GM19099 (cell line): Measurements from ENCODE around the gene CTPS2.

Experiments
- POLR2A ChIP-seq: IDR thresholded peaks from 3 replicates; pipeline ENCODE4 v1.6.1; 2011; ENCODE audit warnings: low read depth; ENCODE audit not compliant: insufficient read length; ENCODE audit errors: extremely low read depth

The CTPS2 gene

GRCh38 chrX:16666541-16666940, 45.9 kb downstream of the CTPS2 start:
- no peak for TF ChIP-seq POLR2A

GRCh38 chrX:16665089-16665488, 47.4 kb downstream of the CTPS2 start:
- no peak for TF ChIP-seq POLR2A

GRCh38 chrX:16664626-16665025, 47.8 kb downstream of the CTPS2 start:
- no peak for TF ChIP-seq POLR2A

- no peak for TF ChIP-seq POLR2A
Observed at GRCh38 chrX:16664074-16664473, 48.4 kb downstream of the CTPS2 start.

- TF ChIP-seq POLR2A = no peak
Observed at GRCh38 chrX:16662402-16662801, 50.1 kb downstream of the CTPS2 start.

- no peak for TF ChIP-seq POLR2A
Observed at GRCh38 chrX:16661495-16661894, 51.0 kb downstream of the CTPS2 start.

- no peak for TF ChIP-seq POLR2A
Observed at GRCh38 chrX:16659321-16659720, 53.1 kb downstream of the CTPS2 start.

- no peak for TF ChIP-seq POLR2A
Observed at GRCh38 chrX:16658284-16658683, 54.2 kb downstream of the CTPS2 start.

- no peak for TF ChIP-seq POLR2A
Observed at GRCh38 chrX:16654093-16654492, 58.4 kb downstream of the CTPS2 start.

GRCh38 chrX:16653424-16653823, 59.0 kb downstream of the CTPS2 start:
- no peak for TF ChIP-seq POLR2A

GRCh38 chrX:16651391-16652024, 61.0 kb downstream of the CTPS2 start:
- no peak for TF ChIP-seq POLR2A

- TF ChIP-seq POLR2A = no peak
Observed at GRCh38 chrX:16649858-16650257, 62.6 kb downstream of the CTPS2 start, which contains the start of gene S100G. TSS of gene S100G (plus strand) at chrX:16650158. CDS start at chrX:16651007, 849 bp downstream.

- TF ChIP-seq POLR2A = no peak
Observed at GRCh38 chrX:16646366-16647138, 65.9 kb downstream of the CTPS2 start.

GRCh38 chrX:16643176-16643575, 69.3 kb downstream of the CTPS2 start:
- TF ChIP-seq POLR2A = no peak

GRCh38 chrX:16640823-16641222, 71.6 kb downstream of the CTPS2 start:
- no peak for TF ChIP-seq POLR2A

- TF ChIP-seq POLR2A = no peak
Observed at GRCh38 chrX:16639966-16640365, 72.5 kb downstream of the CTPS2 start.

- no peak for TF ChIP-seq POLR2A
Observed at GRCh38 chrX:16638533-16638932, 73.9 kb downstream of the CTPS2 start.

GRCh38 chrX:16635596-16635995, 76.9 kb downstream of the CTPS2 start:
- TF ChIP-seq POLR2A = no peak
